ENCODE measurements around the gene FGF8. TPM values are rescaled to one million over a fixed set of nuclear protein-coding genes. Genes with fewer than 3 reads are reported as not detected.

The FGF8 gene
- total RNA-seq, 4 donors from 2014 or later, result not detected

- ATAC-seq (peak; percentile 34 to 47), DNase-seq (peak in 1 of 2 donors; percentile 40)
- no peak overlapping the region for H3K27ac ChIP-seq
- intact Hi-C loops (cut with DNase I; ENCODE audit: low total_unique reads) (loop anchor here (1.0 kb wide), 1 partner anchor 179 kb away; no protein-coding TSS in a partner anchor), in situ Hi-C loops (cut with MboI; ENCODE audit: low sequenced_read_pairs in 4 of 4) (loop anchor here in 2 of 4 donors (10.0 kb wide), 1 partner anchor 176 kb away; no protein-coding TSS in a partner anchor)
- H3K4me1 ChIP-seq, result peaks cover 23 to 31% of the 10 kb centered on the region in 2 donors
- H3K9me3 ChIP-seq, result no peaks in the 10 kb centered on the region
- H3K4me3 ChIP-seq, result no peak overlapping the region
- H3K27me3 ChIP-seq, result peaks cover 27 to 33% (median 29%) of the 10 kb centered on the region in 3 donors
- TF ChIP-seq, protein P1, sequence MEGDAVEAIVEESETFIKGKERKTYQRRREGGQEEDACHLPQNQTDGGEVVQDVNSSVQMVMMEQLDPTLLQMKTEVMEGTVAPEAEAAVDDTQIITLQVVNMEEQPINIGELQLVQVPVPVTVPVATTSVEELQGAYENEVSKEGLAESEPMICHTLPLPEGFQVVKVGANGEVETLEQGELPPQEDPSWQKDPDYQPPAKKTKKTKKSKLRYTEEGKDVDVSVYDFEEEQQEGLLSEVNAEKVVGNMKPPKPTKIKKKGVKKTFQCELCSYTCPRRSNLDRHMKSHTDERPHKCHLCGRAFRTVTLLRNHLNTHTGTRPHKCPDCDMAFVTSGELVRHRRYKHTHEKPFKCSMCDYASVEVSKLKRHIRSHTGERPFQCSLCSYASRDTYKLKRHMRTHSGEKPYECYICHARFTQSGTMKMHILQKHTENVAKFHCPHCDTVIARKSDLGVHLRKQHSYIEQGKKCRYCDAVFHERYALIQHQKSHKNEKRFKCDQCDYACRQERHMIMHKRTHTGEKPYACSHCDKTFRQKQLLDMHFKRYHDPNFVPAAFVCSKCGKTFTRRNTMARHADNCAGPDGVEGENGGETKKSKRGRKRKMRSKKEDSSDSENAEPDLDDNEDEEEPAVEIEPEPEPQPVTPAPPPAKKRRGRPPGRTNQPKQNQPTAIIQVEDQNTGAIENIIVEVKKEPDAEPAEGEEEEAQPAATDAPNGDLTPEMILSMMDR (IDR thresholded peaks at IDR 0.05 in 4 of 5, conservative IDR thresholded peaks at IDR 0.05 in 1 of 5), result peak; percentile 65 to 89 (median 77)
- no peak for TF ChIP-seq POLR2A (IDR thresholded peaks at IDR 0.05)
- peaks cover 0 to 17% of the 10 kb centered on the region in 2 donors for H3K36me3 ChIP-seq
Observed at GRCh38 chr10:101780818-101781654, 5.1 kb upstream of the FGF8 start.

DNA sequence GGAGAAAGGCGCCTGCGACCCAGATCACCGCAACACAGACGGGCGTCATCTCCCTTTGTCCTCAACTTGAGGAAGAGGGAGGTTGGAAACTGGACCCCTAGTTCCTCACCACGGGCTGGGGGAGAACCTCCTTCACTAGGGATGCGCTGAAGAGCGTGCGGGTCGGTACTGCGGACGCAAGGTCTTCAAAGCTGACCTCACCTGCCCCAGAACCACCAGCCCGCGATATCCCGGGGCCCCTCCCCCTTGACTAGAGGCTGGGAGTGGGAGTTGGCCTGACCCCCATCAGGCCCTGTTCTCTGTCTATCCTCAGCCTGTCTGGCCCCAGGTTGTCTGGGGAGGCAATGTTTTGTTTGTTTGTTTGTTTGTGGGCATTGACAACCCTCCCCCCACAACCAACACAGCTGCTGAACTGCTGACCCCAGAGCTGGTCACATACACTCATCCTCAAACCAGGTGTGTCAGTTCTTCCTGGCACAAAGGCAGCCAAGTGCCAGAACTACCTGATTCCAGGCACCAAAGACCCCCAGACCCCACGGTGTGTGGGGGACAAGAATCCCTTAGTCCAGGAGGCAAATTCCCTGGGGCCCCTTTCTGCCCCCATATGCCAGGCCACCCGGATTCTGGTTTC is 4.4 kb upstream of the FGF8 start:
- in situ Hi-C loops (cut with MboI; ENCODE audit: low sequenced_read_pairs in 4 of 4), result loop anchor here in 2 of 4 donors (10.0 kb wide), 1 partner anchor 176 kb away; no protein-coding TSS in a partner anchor
- Histone ChIP-seq H3K27ac (no peak overlapping the region), H3K4me3 (peak overlapping the region; percentile 26 to 65 (median 46)), H3K27me3 (peaks cover 31 to 37% (median 33%) of the 10 kb centered on the region in 3 donors), H3K36me3 (peaks cover 0 to 9% of the 10 kb centered on the region in 2 donors), H3K9me3 (no peaks in the 10 kb centered on the region), H3K4me1 (peaks cover 26 to 34% of the 10 kb centered on the region in 2 donors)
- intact Hi-C loops (cut with DNase I; ENCODE audit: low total_unique reads), result no loop called here
- ATAC-seq, result no peak
- no peak for DNase-seq
- TF ChIP-seq, protein P1 (IDR thresholded peaks at IDR 0.05 in 4 of 5, conservative IDR thresholded peaks at IDR 0.05 in 1 of 5), result peak in 1 of 5 experiments; percentile 39
- no peak for TF ChIP-seq POLR2A (IDR thresholded peaks at IDR 0.05)

GRCh38 chr10:101779544-101780186 is 3.8 kb upstream of the FGF8 start:
- Histone ChIP-seq H3K36me3 (peaks cover 0 to 3% of the 10 kb centered on the region in 2 donors), H3K27ac (no peak overlapping the region), H3K4me3 (peak overlapping the region; percentile 26 to 65 (median 46)), H3K4me1 (peaks cover 32 to 38% of the 10 kb centered on the region in 2 donors), H3K9me3 (no peaks in the 10 kb centered on the region), H3K27me3 (peaks cover 37 to 43% (median 39%) of the 10 kb centered on the region in 3 donors)
- ATAC-seq, result peak; percentile 58 to 69
- DNase-seq, result peak; percentile 27 to 52
- intact Hi-C loops (cut with DNase I; ENCODE audit: low total_unique reads) (loop anchor here (1.0 kb wide), 1 partner anchor 230 kb away; no protein-coding TSS in a partner anchor), in situ Hi-C loops (cut with MboI; ENCODE audit: low sequenced_read_pairs in 4 of 4) (loop anchor here in 2 of 4 donors (10.0 kb wide), 1 partner anchor 175 kb away; no protein-coding TSS in a partner anchor)
- TF ChIP-seq, protein P1 (IDR thresholded peaks at IDR 0.05 in 4 of 5, conservative IDR thresholded peaks at IDR 0.05 in 1 of 5), result peak; percentile 73 to 94 (median 84)
- no peak for TF ChIP-seq POLR2A (IDR thresholded peaks at IDR 0.05)

DNA sequence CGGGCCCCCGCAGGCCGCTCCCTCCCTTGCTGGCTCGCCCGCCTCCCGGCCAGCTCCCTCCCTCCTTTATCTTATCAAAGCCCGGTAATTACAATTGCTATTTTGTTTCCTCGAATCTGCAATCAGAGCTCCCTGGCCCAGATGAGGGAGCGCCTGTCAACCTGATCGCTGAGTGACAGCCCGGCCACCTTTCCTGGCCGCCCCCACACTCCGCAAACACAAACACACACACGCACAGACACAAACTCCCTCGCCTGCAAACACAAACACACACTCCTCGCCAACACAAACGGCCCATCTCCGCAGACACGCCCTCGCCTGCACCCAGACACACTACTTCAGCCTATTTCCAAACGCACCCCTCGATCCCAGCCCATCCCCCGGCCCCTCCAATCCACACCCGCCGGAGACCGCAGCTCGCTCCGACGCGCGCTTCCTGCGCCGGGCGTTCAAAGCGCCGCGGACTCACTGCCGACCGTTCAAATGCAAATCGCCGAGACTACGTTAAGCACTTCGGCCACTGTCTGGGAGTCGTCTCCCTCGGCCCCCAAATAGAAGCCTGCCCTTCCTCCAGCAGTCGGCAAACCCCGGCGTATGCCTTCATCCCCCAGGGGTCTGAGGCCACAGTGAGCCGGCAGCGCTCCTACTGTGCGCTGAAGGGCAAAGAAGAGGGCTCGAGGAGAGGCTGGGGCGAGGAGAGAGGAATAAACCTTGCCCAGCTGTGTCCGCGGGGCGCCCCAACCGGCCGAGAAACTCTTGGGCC is 3.0 kb upstream of the FGF8 start:
- in situ Hi-C loops (cut with MboI; ENCODE audit: low sequenced_read_pairs in 4 of 4), result no loop called here
- DNase-seq (no peak), ATAC-seq (no peak)
- Histone ChIP-seq H3K27me3 (peaks cover 44 to 50% (median 46%) of the 10 kb centered on the region in 3 donors), H3K4me1 (peaks cover 32 to 36% of the 10 kb centered on the region in 2 donors), H3K36me3 (no peaks in the 10 kb centered on the region), H3K4me3 (peak overlapping the region; percentile 26 to 65 (median 46)), H3K9me3 (no peaks in the 10 kb centered on the region), H3K27ac (no peak overlapping the region)
- no peak for TF ChIP-seq POLR2A (IDR thresholded peaks at IDR 0.05)
- TF ChIP-seq, protein P1 (IDR thresholded peaks at IDR 0.05 in 4 of 5, conservative IDR thresholded peaks at IDR 0.05 in 1 of 5), result no peak
- intact Hi-C loops (cut with DNase I; ENCODE audit: low total_unique reads), result loop anchor here (1.0 kb wide), 1 partner anchor 230 kb away; no protein-coding TSS in a partner anchor

Data from gastrocnemius medialis (tissue), 4 donors.